SK-N-SH treated with all-trans-retinoic acid at 6 μM for 48 hours (cell line): ENCODE results near the gene CA5B.

ENCODE experiments used
- ARNTL ChIP-seq: fragments of 450-650 bp; formaldehyde crosslinking; IDR thresholded peaks from 2 replicates; pipeline ENCODE4 v1.5.0; 2020; ENCODE audit warnings: low read depth, mild to moderate bottlenecking, moderate library complexity, borderline replicate concordance
- ESRRG ChIP-seq: fragments of 250-450 bp; sonication (Bioruptor Pico); IDR thresholded peaks from 2 replicates; pipeline ENCODE4 v1.6.1; 2021; ENCODE audit warnings: mild to moderate bottlenecking
- GLIS3 ChIP-seq: fragments of 250-450 bp; sonication (Bioruptor Pico); IDR thresholded peaks from 2 replicates; pipeline ENCODE4 v1.5.0; 2020; ENCODE audit warnings: mild to moderate bottlenecking, moderate library complexity
- PPARA ChIP-seq: fragments of 250-450 bp; sonication (Bioruptor Pico); IDR thresholded peaks from 2 replicates; pipeline ENCODE4 v1.5.0; 2020; ENCODE audit warnings: mild to moderate bottlenecking, borderline replicate concordance
- SNAI2 ChIP-seq: fragments of 250-450 bp; sonication (Bioruptor Pico); IDR thresholded peaks from 2 replicates; pipeline ENCODE4 v1.5.0; 2020; ENCODE audit warnings: mild to moderate bottlenecking, moderate library complexity
- TCF4 ChIP-seq: fragments of 250-450 bp; sonication (Bioruptor Pico); IDR thresholded peaks from 2 replicates; pipeline ENCODE4 v1.8.0; 2021; ENCODE audit warnings: mild to moderate bottlenecking, moderate library complexity, borderline replicate concordance
- ZC3H10 ChIP-seq: fragments of 250-450 bp; sonication (Bioruptor Pico); IDR thresholded peaks from 2 replicates; pipeline ENCODE4 v1.5.1; 2021; ENCODE audit warnings: mild to moderate bottlenecking, moderate library complexity
- ZFP30 ChIP-seq: fragments of 450-650 bp; formaldehyde crosslinking; IDR thresholded peaks from 2 replicates; pipeline ENCODE4 v1.5.0; 2022; ENCODE audit warnings: mild to moderate bottlenecking, moderate library complexity
- ZNF70 ChIP-seq: fragments of 450-650 bp; formaldehyde crosslinking; IDR thresholded peaks from 2 replicates; pipeline ENCODE4 v1.5.0; 2020; ENCODE audit warnings: mild to moderate bottlenecking, moderate library complexity
- TF ChIP-seq, protein P1 (sequence below): fragments of 250-450 bp; sonication (Bioruptor Pico); IDR thresholded peaks from 2 replicates; pipeline ENCODE4 v1.8.0; 2020; ENCODE audit warnings: mild to moderate bottlenecking, moderate library complexity, borderline replicate concordance
- TF ChIP-seq, protein P2 (sequence below): fragments of 250-450 bp; sonication (Bioruptor Pico); IDR thresholded peaks from 2 replicates; pipeline ENCODE4 v1.5.1; 2021; ENCODE audit warnings: mild to moderate bottlenecking, moderate library complexity
- TF ChIP-seq, protein P3 (sequence below): fragments of 250-450 bp; sonication (Bioruptor Pico); IDR thresholded peaks from 2 replicates; pipeline ENCODE4 v1.5.0; 2020; ENCODE audit warnings: mild to moderate bottlenecking, moderate library complexity

DNA sequence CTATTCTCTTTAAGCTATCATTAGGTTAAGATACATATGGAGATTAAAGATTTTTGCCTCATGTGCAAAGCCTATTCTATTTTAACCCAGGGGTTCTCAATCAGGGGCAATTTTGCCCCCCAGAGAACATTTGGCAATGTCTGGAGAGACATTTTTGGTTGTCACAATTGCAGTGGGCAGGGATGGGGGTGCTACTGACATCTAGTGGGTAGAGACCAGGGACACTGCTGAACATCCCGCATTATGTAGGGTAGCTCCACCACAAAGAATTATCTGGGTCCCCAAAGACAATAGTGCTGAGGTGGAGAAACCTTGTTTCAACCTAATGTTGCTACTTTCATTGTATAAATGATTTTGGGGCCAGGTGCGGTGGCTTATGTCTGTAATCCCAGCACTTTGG is 13.2 kb upstream of the CA5B start:
- no peak for TF ChIP-seq GLIS3 (CRISPR knock-in tag)
- TF ChIP-seq ESRRG (CRISPR knock-in tag): no peak
- no peak for TF ChIP-seq ZC3H10 (CRISPR knock-in tag)
- TF ChIP-seq ZFP30 (CRISPR knock-in tag): no peak
- TF ChIP-seq, protein P1, sequence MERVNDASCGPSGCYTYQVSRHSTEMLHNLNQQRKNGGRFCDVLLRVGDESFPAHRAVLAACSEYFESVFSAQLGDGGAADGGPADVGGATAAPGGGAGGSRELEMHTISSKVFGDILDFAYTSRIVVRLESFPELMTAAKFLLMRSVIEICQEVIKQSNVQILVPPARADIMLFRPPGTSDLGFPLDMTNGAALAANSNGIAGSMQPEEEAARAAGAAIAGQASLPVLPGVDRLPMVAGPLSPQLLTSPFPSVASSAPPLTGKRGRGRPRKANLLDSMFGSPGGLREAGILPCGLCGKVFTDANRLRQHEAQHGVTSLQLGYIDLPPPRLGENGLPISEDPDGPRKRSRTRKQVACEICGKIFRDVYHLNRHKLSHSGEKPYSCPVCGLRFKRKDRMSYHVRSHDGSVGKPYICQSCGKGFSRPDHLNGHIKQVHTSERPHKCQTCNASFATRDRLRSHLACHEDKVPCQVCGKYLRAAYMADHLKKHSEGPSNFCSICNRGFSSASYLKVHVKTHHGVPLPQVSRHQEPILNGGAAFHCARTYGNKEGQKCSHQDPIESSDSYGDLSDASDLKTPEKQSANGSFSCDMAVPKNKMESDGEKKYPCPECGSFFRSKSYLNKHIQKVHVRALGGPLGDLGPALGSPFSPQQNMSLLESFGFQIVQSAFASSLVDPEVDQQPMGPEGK (CRISPR knock-in tag): no peak
- TF ChIP-seq ZNF70 (CRISPR knock-in tag): no peak
- TF ChIP-seq, protein P2, sequence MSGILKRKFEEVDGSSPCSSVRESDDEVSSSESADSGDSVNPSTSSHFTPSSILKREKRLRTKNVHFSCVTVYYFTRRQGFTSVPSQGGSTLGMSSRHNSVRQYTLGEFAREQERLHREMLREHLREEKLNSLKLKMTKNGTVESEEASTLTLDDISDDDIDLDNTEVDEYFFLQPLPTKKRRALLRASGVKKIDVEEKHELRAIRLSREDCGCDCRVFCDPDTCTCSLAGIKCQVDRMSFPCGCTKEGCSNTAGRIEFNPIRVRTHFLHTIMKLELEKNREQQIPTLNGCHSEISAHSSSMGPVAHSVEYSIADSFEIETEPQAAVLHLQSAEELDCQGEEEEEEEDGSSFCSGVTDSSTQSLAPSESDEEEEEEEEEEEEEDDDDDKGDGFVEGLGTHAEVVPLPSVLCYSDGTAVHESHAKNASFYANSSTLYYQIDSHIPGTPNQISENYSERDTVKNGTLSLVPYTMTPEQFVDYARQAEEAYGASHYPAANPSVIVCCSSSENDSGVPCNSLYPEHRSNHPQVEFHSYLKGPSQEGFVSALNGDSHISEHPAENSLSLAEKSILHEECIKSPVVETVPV (CRISPR knock-in tag): no peak
- no peak for TF ChIP-seq PPARA (CRISPR knock-in tag)
- no peak for TF ChIP-seq TCF4 (CRISPR knock-in tag)
- TF ChIP-seq ARNTL (CRISPR knock-in tag): no peak
- TF ChIP-seq SNAI2 (CRISPR knock-in tag): no peak
- TF ChIP-seq, protein P3, sequence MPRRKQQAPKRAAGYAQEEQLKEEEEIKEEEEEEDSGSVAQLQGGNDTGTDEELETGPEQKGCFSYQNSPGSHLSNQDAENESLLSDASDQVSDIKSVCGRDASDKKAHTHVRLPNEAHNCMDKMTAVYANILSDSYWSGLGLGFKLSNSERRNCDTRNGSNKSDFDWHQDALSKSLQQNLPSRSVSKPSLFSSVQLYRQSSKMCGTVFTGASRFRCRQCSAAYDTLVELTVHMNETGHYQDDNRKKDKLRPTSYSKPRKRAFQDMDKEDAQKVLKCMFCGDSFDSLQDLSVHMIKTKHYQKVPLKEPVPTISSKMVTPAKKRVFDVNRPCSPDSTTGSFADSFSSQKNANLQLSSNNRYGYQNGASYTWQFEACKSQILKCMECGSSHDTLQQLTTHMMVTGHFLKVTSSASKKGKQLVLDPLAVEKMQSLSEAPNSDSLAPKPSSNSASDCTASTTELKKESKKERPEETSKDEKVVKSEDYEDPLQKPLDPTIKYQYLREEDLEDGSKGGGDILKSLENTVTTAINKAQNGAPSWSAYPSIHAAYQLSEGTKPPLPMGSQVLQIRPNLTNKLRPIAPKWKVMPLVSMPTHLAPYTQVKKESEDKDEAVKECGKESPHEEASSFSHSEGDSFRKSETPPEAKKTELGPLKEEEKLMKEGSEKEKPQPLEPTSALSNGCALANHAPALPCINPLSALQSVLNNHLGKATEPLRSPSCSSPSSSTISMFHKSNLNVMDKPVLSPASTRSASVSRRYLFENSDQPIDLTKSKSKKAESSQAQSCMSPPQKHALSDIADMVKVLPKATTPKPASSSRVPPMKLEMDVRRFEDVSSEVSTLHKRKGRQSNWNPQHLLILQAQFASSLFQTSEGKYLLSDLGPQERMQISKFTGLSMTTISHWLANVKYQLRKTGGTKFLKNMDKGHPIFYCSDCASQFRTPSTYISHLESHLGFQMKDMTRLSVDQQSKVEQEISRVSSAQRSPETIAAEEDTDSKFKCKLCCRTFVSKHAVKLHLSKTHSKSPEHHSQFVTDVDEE (CRISPR knock-in tag): no peak
